Mesenchymal stem cell (in vitro differentiated cells and primary cell): ENCODE data around the gene IGSF21.

Experiments
- DNase-seq: peaks from one replicate; pipeline ENCODE4 v3.0.0-alpha.2; 2013
- H2AFZ ChIP-seq: one replicate; pipeline ENCODE4 v1.6.1; 2013; ENCODE audit warnings: low read depth, mild to moderate bottlenecking, control low read depth, inconsistent platforms, low read length, moderate library complexity
- H2AK5ac ChIP-seq: 2 replicates; pipeline ENCODE4 v1.6.1; 2013; ENCODE audit warnings: low read length, moderate library complexity, mild to moderate bottlenecking, inconsistent platforms; ENCODE audit not compliant: severe bottlenecking
- H2BK120ac ChIP-seq: one replicate; pipeline ENCODE4 v1.6.1; 2013; ENCODE audit warnings: low read depth, mild to moderate bottlenecking, inconsistent platforms, low read length, moderate library complexity
- H2BK12ac ChIP-seq, 2 experiments: one replicate each; pipeline ENCODE4 v1.6.1; 2013; ENCODE audit warnings: inconsistent platforms in 2 of 2, low read length in 2 of 2, mild to moderate bottlenecking in 2 of 2, moderate library complexity in 2 of 2, control low read depth in 1 of 2
- H2BK15ac ChIP-seq: one replicate; pipeline ENCODE4 v1.6.1; 2013; ENCODE audit warnings: mild to moderate bottlenecking, low read depth, inconsistent platforms; ENCODE audit not compliant: poor library complexity, severe bottlenecking
- H2BK5ac ChIP-seq: 2 replicates; pipeline ENCODE4 v1.6.1; 2013; ENCODE audit warnings: low read depth, mild to moderate bottlenecking, low read length, control low read depth, inconsistent platforms; ENCODE audit not compliant: poor library complexity, severe bottlenecking
- H3K14ac ChIP-seq, 2 experiments: one replicate each; pipeline ENCODE4 v1.6.1; 2013; ENCODE audit warnings: inconsistent platforms in 2 of 2, low read length in 2 of 2, control low read depth in 1 of 2, mild to moderate bottlenecking in 1 of 2, moderate library complexity in 1 of 2
- H3K18ac ChIP-seq, 2 experiments: one replicate each; pipeline ENCODE4 v1.6.1; 2013; ENCODE audit warnings: inconsistent platforms in 2 of 2, low read length in 2 of 2, control low read depth in 1 of 2, low read depth in 1 of 2, mild to moderate bottlenecking in 1 of 2
- H3K23ac ChIP-seq, 2 experiments: one replicate each; pipeline ENCODE4 v1.6.1; 2013; ENCODE audit warnings: inconsistent platforms in 2 of 2, low read length in 2 of 2, mild to moderate bottlenecking in 2 of 2, moderate library complexity in 2 of 2, control low read depth in 1 of 2
- H3K27ac ChIP-seq: 2 replicates; pipeline ENCODE4 v1.5.1; 2013; ENCODE audit warnings: mild to moderate bottlenecking, moderate library complexity, low read length, control low read depth, inconsistent platforms; ENCODE audit not compliant: poor library complexity, severe bottlenecking
- H3K27me3 ChIP-seq, 2 experiments: 2 replicates each; pipeline versions ENCODE4 v1.6.1 to v1.7.0; 2013; ENCODE audit warnings: low read length in 2 of 2, mild to moderate bottlenecking in 2 of 2, moderate library complexity in 2 of 2, control low read depth in 1 of 2, inconsistent platforms in 1 of 2; ENCODE audit not compliant: control insufficient read depth in 1 of 2, insufficient read depth in 1 of 2
- H3K36me3 ChIP-seq, 2 experiments: 2 replicates each; pipeline versions ENCODE4 v1.6.1 to v1.7.0; 2013; ENCODE audit warnings: low read length in 2 of 2, control low read depth in 1 of 2, inconsistent platforms in 1 of 2, low read depth in 1 of 2, mild to moderate bottlenecking in 1 of 2; ENCODE audit not compliant: insufficient read depth in 2 of 2, control insufficient read depth in 1 of 2
- H3K4ac ChIP-seq, 2 experiments: one replicate each; pipeline ENCODE4 v1.6.1; 2013; ENCODE audit warnings: inconsistent platforms in 2 of 2, low read length in 2 of 2, mild to moderate bottlenecking in 2 of 2, moderate library complexity in 2 of 2, control low read depth in 1 of 2, low read depth in 1 of 2
- H3K4me1 ChIP-seq: 2 replicates; pipeline ENCODE4 v1.6.1; 2013; ENCODE audit warnings: low read depth, low read length, control low read depth; ENCODE audit not compliant: control insufficient read depth, insufficient read depth
- H3K4me2 ChIP-seq: 2 replicates; pipeline ENCODE4 v1.6.1; 2013; ENCODE audit warnings: low read length, mild to moderate bottlenecking, inconsistent platforms; ENCODE audit not compliant: poor library complexity, severe bottlenecking
- H3K4me3 ChIP-seq, 2 experiments: 2 replicates each; pipeline versions ENCODE4 v1.5.1 to v1.7.0; 2013; ENCODE audit warnings: low read length in 2 of 2, mild to moderate bottlenecking in 2 of 2, control low read depth in 1 of 2, low read depth in 1 of 2; ENCODE audit not compliant: insufficient read depth in 1 of 2
- H3K79me1 ChIP-seq: replicated peaks from 2 replicates; pipeline ENCODE4 v1.6.1; 2013; ENCODE audit warnings: mild to moderate bottlenecking, control low read depth, low read length, inconsistent platforms; ENCODE audit not compliant: poor library complexity, severe bottlenecking
- H3K9ac ChIP-seq: 2 replicates; pipeline ENCODE4 v1.7.0; 2013; ENCODE audit warnings: mild to moderate bottlenecking, low read length, moderate library complexity
- H3K9me3 ChIP-seq: 2 replicates; pipeline ENCODE4 v1.7.0; 2013; ENCODE audit warnings: mild to moderate bottlenecking, low read length; ENCODE audit not compliant: control insufficient read depth
- H4K8ac ChIP-seq: one replicate; pipeline ENCODE4 v1.6.1; 2013; ENCODE audit warnings: inconsistent platforms, mild to moderate bottlenecking, low read length, moderate library complexity
- H4K91ac ChIP-seq: one replicate; pipeline ENCODE4 v1.6.1; 2013; ENCODE audit warnings: mild to moderate bottlenecking, low read length, inconsistent platforms
- WGBS: methylation state at CpG from one replicate; pipeline ENCODE4 v1.1.7; 2013; ENCODE audit warnings: mixed read lengths; 5-methylcytosine and 5-hydroxymethylcytosine counted together

IGSF21 gene

DNA sequence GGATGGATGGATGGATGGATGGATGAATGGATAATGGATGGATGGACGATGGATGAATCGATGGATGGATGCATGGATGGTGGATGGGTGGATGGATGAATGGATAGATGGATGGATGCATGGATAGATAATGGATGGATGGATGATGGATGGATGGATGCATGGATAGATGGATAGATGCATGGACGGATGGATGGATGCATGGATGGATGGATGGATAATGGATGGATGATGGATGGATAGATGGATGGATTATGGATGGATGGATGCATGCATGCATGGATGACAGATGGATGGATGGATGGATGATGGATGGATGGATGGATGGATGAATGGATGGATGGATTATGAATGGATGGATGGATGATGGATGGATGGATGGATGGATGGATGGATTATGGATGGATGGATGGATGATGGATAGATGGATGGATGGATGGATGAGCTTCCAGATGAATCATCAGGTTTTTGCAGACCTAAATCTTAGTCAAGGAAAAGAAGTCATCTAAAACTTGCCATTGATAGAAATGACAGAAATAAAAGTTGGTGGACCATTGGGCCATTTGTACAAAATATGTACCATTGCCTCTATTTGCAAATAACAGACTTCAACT lies 197.7 kb downstream of the IGSF21 start:
- no peak overlapping the region for H3K14ac ChIP-seq
- H2BK12ac ChIP-seq = no peak overlapping the region
- H3K9ac ChIP-seq = no peak overlapping the region
- H2BK15ac ChIP-seq = no peak overlapping the region
- H4K8ac ChIP-seq = no peak overlapping the region
- no peak overlapping the region for H3K23ac ChIP-seq
- H2BK120ac ChIP-seq = no peak overlapping the region
- no peak overlapping the region for H3K27ac ChIP-seq
- no peak overlapping the region for H2BK5ac ChIP-seq
- H3K18ac ChIP-seq = no peak overlapping the region
- H3K4me3 ChIP-seq = no peak overlapping the region
- H4K91ac ChIP-seq = no peak overlapping the region
- no peak for DNase-seq
- peaks cover 0 to 26% of the 10 kb centered on the region in 2 experiments for H3K27me3 ChIP-seq
- H3K4me2 ChIP-seq = no peak overlapping the region
- H3K4me1 ChIP-seq = no peaks in the 10 kb centered on the region
- H3K9me3 ChIP-seq = no peaks in the 10 kb centered on the region
- no peaks in the 10 kb centered on the region for H3K36me3 ChIP-seq
- 68% methylated on average over 3 of the region's 3 CpGs for WGBS
- no peak overlapping the region for H2AFZ ChIP-seq
- no peak overlapping the region for H3K4ac ChIP-seq
- no peak overlapping the region for H2AK5ac ChIP-seq
- H3K79me1 ChIP-seq = no peaks in the 10 kb centered on the region

GRCh38 chr1:18307329-18307898 lies 199.8 kb downstream of the IGSF21 start:
- no peaks in the 10 kb centered on the region for H3K36me3 ChIP-seq
- no peak overlapping the region for H3K27ac ChIP-seq
- WGBS = 82% methylated on average over 12 of the region's 13 CpGs
- no peak overlapping the region for H2BK120ac ChIP-seq
- H3K9ac ChIP-seq = no peak overlapping the region
- H3K4me1 ChIP-seq = no peaks in the 10 kb centered on the region
- no peak overlapping the region for H2BK15ac ChIP-seq
- H3K18ac ChIP-seq = no peak overlapping the region
- H3K23ac ChIP-seq = no peak overlapping the region
- no peak overlapping the region for H2BK5ac ChIP-seq
- peaks cover 0 to 29% of the 10 kb centered on the region in 2 experiments for H3K27me3 ChIP-seq
- H3K4me2 ChIP-seq = no peak overlapping the region
- H2AK5ac ChIP-seq = no peak overlapping the region
- no peak overlapping the region for H4K8ac ChIP-seq
- no peak for DNase-seq
- H3K4me3 ChIP-seq = no peak overlapping the region
- no peak overlapping the region for H4K91ac ChIP-seq
- H2AFZ ChIP-seq = no peak overlapping the region
- H2BK12ac ChIP-seq = no peak overlapping the region
- no peaks in the 10 kb centered on the region for H3K79me1 ChIP-seq
- H3K14ac ChIP-seq = no peak overlapping the region
- H3K4ac ChIP-seq = no peak overlapping the region
- H3K9me3 ChIP-seq = no peaks in the 10 kb centered on the region

DNA sequence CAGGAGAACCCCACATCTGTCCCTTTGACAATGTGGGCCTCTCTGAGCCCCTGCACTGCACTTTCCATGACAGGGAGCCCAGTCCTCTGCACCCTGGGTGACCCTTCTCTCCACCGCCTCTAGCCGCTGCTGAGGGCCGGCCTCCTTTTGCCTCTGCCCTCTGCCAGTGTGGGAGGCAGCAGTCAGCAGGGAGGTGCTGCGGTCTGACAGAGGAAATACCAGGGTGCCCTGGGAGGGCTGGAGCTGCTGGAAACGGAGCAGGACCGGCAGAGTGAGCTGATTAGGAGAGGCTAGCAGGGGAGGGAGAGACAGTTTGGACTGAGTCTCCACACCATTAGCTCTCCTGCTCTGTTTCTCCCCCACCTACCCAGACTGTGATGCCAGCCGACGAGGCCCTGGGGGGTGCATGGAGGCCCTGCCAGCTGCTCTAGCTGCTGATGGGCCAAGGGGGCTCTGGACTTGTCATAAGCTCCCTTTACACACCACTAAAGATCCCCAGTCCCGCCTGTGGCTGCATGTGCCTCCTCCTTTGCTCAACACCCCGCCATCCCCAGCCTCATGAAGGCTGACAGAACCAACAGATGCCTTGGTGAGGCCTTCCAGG lies 202.1 kb downstream of the IGSF21 start:
- no peak overlapping the region for H2AK5ac ChIP-seq
- no peak overlapping the region for H3K4ac ChIP-seq
- no peak for DNase-seq
- peaks cover 0 to 13% of the 10 kb centered on the region in 2 experiments for H3K27me3 ChIP-seq
- H3K18ac ChIP-seq = no peak overlapping the region
- H3K27ac ChIP-seq = no peak overlapping the region
- H4K91ac ChIP-seq = no peak overlapping the region
- no peak overlapping the region for H2BK12ac ChIP-seq
- no peak overlapping the region for H2BK120ac ChIP-seq
- WGBS = 76% methylated on average over 8 of the region's 10 CpGs
- no peak overlapping the region for H3K4me3 ChIP-seq
- no peak overlapping the region for H2AFZ ChIP-seq
- no peaks in the 10 kb centered on the region for H3K9me3 ChIP-seq
- H2BK15ac ChIP-seq = no peak overlapping the region
- H3K4me2 ChIP-seq = no peak overlapping the region
- no peak overlapping the region for H3K14ac ChIP-seq
- no peaks in the 10 kb centered on the region for H3K4me1 ChIP-seq
- no peak overlapping the region for H4K8ac ChIP-seq
- H2BK5ac ChIP-seq = no peak overlapping the region
- no peak overlapping the region for H3K9ac ChIP-seq
- no peak overlapping the region for H3K23ac ChIP-seq
- H3K79me1 ChIP-seq = no peaks in the 10 kb centered on the region
- no peaks in the 10 kb centered on the region for H3K36me3 ChIP-seq

GRCh38 chr1:18312961-18313360 lies 205.4 kb downstream of the IGSF21 start:
- Histone ChIP-seq H2AK5ac (no peak overlapping the region), H3K18ac (no peak overlapping the region), H3K79me1 (no peaks in the 10 kb centered on the region), H3K14ac (no peak overlapping the region), H3K4ac (no peak overlapping the region), H3K27ac (no peak overlapping the region), H3K4me3 (no peak overlapping the region), H3K4me1 (no peaks in the 10 kb centered on the region), H2BK5ac (no peak overlapping the region), H3K9me3 (no peaks in the 10 kb centered on the region), H4K91ac (no peak overlapping the region), H4K8ac (no peak overlapping the region), H2BK12ac (no peak overlapping the region), H3K27me3 (peaks cover 0 to 11% of the 10 kb centered on the region in 2 experiments), H3K36me3 (no peaks in the 10 kb centered on the region), H2BK120ac (no peak overlapping the region), H2BK15ac (no peak overlapping the region), H3K23ac (no peak overlapping the region), H3K4me2 (no peak overlapping the region), H3K9ac (no peak overlapping the region), H2AFZ (no peak overlapping the region)
- 81% methylated on average over 10 of the region's 10 CpGs for WGBS
- DNase-seq = no peak
